GM12878 (cell line): ENCODE measurements around the gene REEP1. TPM values are rescaled to one million over a fixed set of nuclear protein-coding genes. Genes with fewer than 3 reads are reported as not detected.

Experiments
- ATAC-seq: fragments of 200-7000 bp; cut with Tn5 transposase; 3 replicates; pipeline ENCODE4 v1.9.1; 2020; ENCODE audit warnings: mild to moderate bottlenecking, moderate library complexity
- BruUV-seq: library from RNA; stranded (reverse); fragments of 400-500 nt; replicated peaks from 2 replicates; lab custom pipeline; 2021; lab: Mats Ljungman, UMichigan
- CTCF ChIA-PET: fragments of 300-600 bp; sonication (Branson Sonifier 250); formaldehyde crosslinking; extraction: SDS; loops from one replicate; lab custom pipeline; 2021; ENCODE audit warnings: inconsistent platforms; lab: Yijun Ruan, JAX
- POLR2A ChIA-PET: fragments of 350-600 bp; formaldehyde crosslinking; extraction: SDS; loops from one replicate; lab custom pipeline; 2021; ENCODE audit warnings: inconsistent platforms; lab: Charles Lee
- RAD21 ChIA-PET: fragments of 300-600 bp; sonication (Branson Sonifier 250); formaldehyde crosslinking; loops from one replicate; lab custom pipeline; 2023; ENCODE audit warnings: antibody characterized with exemption; ENCODE audit not compliant: unreplicated experiment; lab: Charles Lee
- SMC1A ChIA-PET: fragments of 300-600 bp; sonication (Branson Sonifier 250); formaldehyde crosslinking; loops from one replicate; lab custom pipeline; 2023; ENCODE audit not compliant: unreplicated experiment, uncharacterized antibody; lab: Charles Lee
- DNase-seq: peaks from one replicate; pipeline ENCODE4 v3.0.0-alpha.2; 2011; ENCODE audit warnings: low read depth, low spot score
- FAIRE-seq: peaks from 3 replicates; lab custom pipeline; 2011; peaks lifted over from hg19 to GRCh38; lab: Jason Lieb, UNC
- H2AFZ ChIP-seq: 2 replicates; pipeline ENCODE4 v1.6.0; 2011; ENCODE audit warnings: low read depth, low read length, control low read depth; ENCODE audit not compliant: control insufficient read depth
- H3K27ac ChIP-seq: 2 replicates; pipeline ENCODE4 v1.5.1; 2011; ENCODE audit warnings: control low read depth; ENCODE audit not compliant: control insufficient read depth, insufficient read depth
- H3K27me3 ChIP-seq, 2 experiments: replicated peaks in 1 of 2; 2 replicates each; pipeline versions ENCODE4 v1.6.0 to v1.6.1; 2011; ENCODE audit warnings: low read length in 1 of 2; ENCODE audit not compliant: control insufficient read depth in 2 of 2, insufficient read depth in 2 of 2
- H3K36me3 ChIP-seq, 2 experiments: 2 replicates each; pipeline ENCODE4 v1.5.1; 2011; ENCODE audit warnings: low read length in 1 of 2; ENCODE audit not compliant: control insufficient read depth in 2 of 2, insufficient read depth in 2 of 2
- H3K4me1 ChIP-seq: 2 replicates; pipeline ENCODE4 v1.6.1; 2011; ENCODE audit warnings: mild to moderate bottlenecking, low read length, moderate library complexity, mixed read lengths; ENCODE audit not compliant: control insufficient read depth, insufficient read depth
- H3K4me2 ChIP-seq: 2 replicates; pipeline ENCODE4 v1.6.0; 2011; ENCODE audit warnings: control low read depth; ENCODE audit not compliant: control insufficient read depth, insufficient read depth
- H3K4me3 ChIP-seq: fragments of 200-600 bp; sonication (generic); 2 replicates; pipeline ENCODE4 v1.5.1; 2016
- H3K79me2 ChIP-seq: 2 replicates; pipeline ENCODE4 v1.6.0; 2011; ENCODE audit warnings: low read length; ENCODE audit not compliant: control insufficient read depth, insufficient read depth
- H3K9ac ChIP-seq: 2 replicates; pipeline ENCODE4 v1.8.0; 2011; ENCODE audit warnings: low read length, control low read depth, mixed read lengths; ENCODE audit not compliant: control insufficient read depth, insufficient read depth
- H3K9me3 ChIP-seq: replicated peaks from 3 replicates; pipeline ENCODE4 v1.5.1; 2011; ENCODE audit warnings: mild to moderate bottlenecking, low read length; ENCODE audit not compliant: control insufficient read depth, insufficient read depth
- H4K20me1 ChIP-seq: 2 replicates; pipeline ENCODE4 v1.6.0; 2011; ENCODE audit not compliant: control insufficient read depth, insufficient read depth
- BMI1 ChIP-seq: fragments of 450-650 bp; IDR thresholded peaks from 2 replicates; pipeline ENCODE4 v1.6.1; 2016; ENCODE audit warnings: mild to moderate bottlenecking, moderate library complexity, borderline replicate concordance
- CBX5 ChIP-seq: sonication (generic); IDR thresholded peaks from 2 replicates; pipeline ENCODE4 v1.6.1; 2016; ENCODE audit warnings: low read depth, moderate library complexity, mild to moderate bottlenecking, inconsistent platforms
- GABPA ChIP-seq: IDR thresholded peaks from 2 replicates; pipeline ENCODE4 v1.6.1; 2014; ENCODE audit warnings: antibody characterized with exemption, low read depth, mild to moderate bottlenecking, inconsistent platforms
- IKZF1 ChIP-seq: fragments of 450-650 bp; conservative IDR thresholded peaks from 2 replicates; pipeline ENCODE4 v1.6.1; 2017; ENCODE audit warnings: antibody characterized with exemption, mild to moderate bottlenecking
- IRF3 ChIP-seq: fragments of 450-650 bp; IDR thresholded peaks from 2 replicates; pipeline ENCODE4 v1.6.1; 2014; ENCODE audit warnings: mild to moderate bottlenecking
- KAT2A ChIP-seq: conservative IDR thresholded peaks from 2 replicates; pipeline ENCODE4 v1.6.1; 2011; ENCODE audit warnings: low read depth, low read length; ENCODE audit not compliant: control insufficient read depth
- PAX5 ChIP-seq: IDR thresholded peaks from 2 replicates; pipeline ENCODE4 v1.6.1; 2011; ENCODE audit warnings: low read depth, low read length, borderline replicate concordance
- POLR2A ChIP-seq: IDR thresholded peaks from 2 replicates; pipeline ENCODE4 v1.6.1; 2011; ENCODE audit warnings: low read depth, mild to moderate bottlenecking, low read length
- POU2F2 ChIP-seq: IDR thresholded peaks from 3 replicates; pipeline ENCODE4 v1.6.1; 2011; ENCODE audit warnings: low read depth, mild to moderate bottlenecking, low read length, borderline replicate concordance
- RBBP5 ChIP-seq: fragments of 200-600 bp; sonication (generic); conservative IDR thresholded peaks from 2 replicates; pipeline ENCODE4 v1.6.1; 2016
- SMC3 ChIP-seq: IDR thresholded peaks from 2 replicates; pipeline ENCODE4 v1.6.1; 2011; ENCODE audit warnings: low read length, improper control_type of control experiment, borderline replicate concordance
- SREBF1 ChIP-seq: IDR thresholded peaks from 2 replicates; pipeline ENCODE4 v1.6.1; 2012; ENCODE audit warnings: mild to moderate bottlenecking, low read length
- SREBF2 ChIP-seq: IDR thresholded peaks from 2 replicates; pipeline ENCODE4 v1.6.1; 2012; ENCODE audit warnings: mild to moderate bottlenecking, low read length
- TAF1 ChIP-seq: IDR thresholded peaks from 2 replicates; pipeline ENCODE4 v1.6.1; 2011; ENCODE audit warnings: mild to moderate bottlenecking, low read depth, low read length, borderline replicate concordance
- ZBED1 ChIP-seq: IDR thresholded peaks from 2 replicates; pipeline ENCODE4 v1.6.1; 2016; ENCODE audit warnings: borderline replicate concordance
- ZSCAN29 ChIP-seq: fragments of 450-650 bp; IDR thresholded peaks from 2 replicates; pipeline ENCODE4 v1.6.1; 2017; ENCODE audit warnings: mild to moderate bottlenecking, moderate library complexity
- ZZZ3 ChIP-seq: IDR thresholded peaks from 2 replicates; pipeline ENCODE4 v1.6.1; 2011; ENCODE audit warnings: low read depth; ENCODE audit not compliant: control insufficient read depth, insufficient read length
- whole genome bisulfite sequencing: methylation state at CpG from one replicate; pipeline ENCODE4 v1.1.6; 2016; ENCODE audit warnings: low lambda C conversion rate; ENCODE audit not compliant: insufficient replicate concordance, insufficient coverage; ENCODE audit errors: missing lambda C conversion rate; 5-methylcytosine and 5-hydroxymethylcytosine counted together
- in situ Hi-C: fragments of 300-500 bp; cut with MboI; formaldehyde crosslinking; loops from 9 replicates; pipeline ENCODE4 v1.14.3; 2018; ENCODE audit warnings: mixed read lengths
- intact Hi-C: fragments of 100-400 bp; cut with micrococcal nuclease; formaldehyde crosslinking; loops from one replicate; pipeline ENCODE4 v1.14.2; 2022; ENCODE audit not compliant: unreplicated experiment
- polyA plus RNA-seq, 11 experiments: library from polyadenylated mRNA; depleted of rRNA in 4 of 11; unstranded in 6 of 11; stranded (reverse) in 5 of 11; fragments of >200 nt; fragmentation: Nextera tagmentation in 4 of 11; fragmentation: Illumina TruSeq in 1 of 11; extraction: Ambion mirVana in 4 of 11; extraction: Trizol in 1 of 11; gene quantifications; 1 replicate in 1 of 11; 2 replicates in 10 of 11; pipeline versions ENCODE4 v1.2.1 to v1.2.3, GENCODE V29; 2011 to 2016; ENCODE audit warnings: inconsistent platforms in 2 of 11, missing spikeins in 2 of 11, low read depth in 1 of 11
- total RNA-seq, 4 experiments: library from RNA; depleted of rRNA in 3 of 4; stranded (reverse); fragments of >200 nt in 3 of 4; fragmentation: Illumina TruSeq in 1 of 4; extraction: Trizol in 1 of 4; gene quantifications; 2 replicates each; pipeline versions ENCODE4 v1.2.1 to v1.2.3, GENCODE V29; 2013 to 2021

Gene REEP1
- total and polyA plus RNA-seq, 10 of the 15 experiments (the other 5 are each of a cell fraction or from before 2014, with no cell fraction given), result 0.02 to 0.30 (median 0.09) TPM; not detected in 1

- H3K9me3 ChIP-seq, result no peaks in the 10 kb centered on the region
- FAIRE-seq, result no peak
- no peaks in the 10 kb centered on the region for H3K79me2 ChIP-seq
- H3K4me3 ChIP-seq, result no peak overlapping the region
- ChIA-PET SMC1A (interaction anchor here (1.0 kb wide), 1 partner anchor 9 kb away, joined by 3 read pairs; no protein-coding TSS in a partner anchor), RAD21 (no interaction called here), POLR2A (interaction anchor here (0.6 kb wide), 1 partner anchor 1103 kb away, joined by 7 read pairs; no protein-coding TSS in a partner anchor), CTCF (interaction anchor here (0.8 to 1.3 kb wide), 5 partner anchors 10 to 387 kb away, joined by 3 to 5 read pairs (median 3); no protein-coding TSS in a partner anchor)
- H3K27ac ChIP-seq, result no peak overlapping the region
- no peaks in the 10 kb centered on the region for H3K27me3 ChIP-seq
- TF ChIP-seq SREBF1 (no peak), TAF1 (no peak), SREBF2 (no peak), IRF3 (no peak), PAX5 (no peak), CBX5 (no peak), ZZZ3 (no peak), SMC3 (no peak), GABPA (no peak), ZSCAN29 (no peak), KAT2A (no peak), BMI1 (no peak), POLR2A (no peak), POU2F2 (no peak), IKZF1 (no peak), ZBED1 (no peak), RBBP5 (no peak)
- no peak for DNase-seq
- no peaks in the 10 kb centered on the region for H4K20me1 ChIP-seq
- BruUV-seq, result no TSS peak
- in situ Hi-C loops, result no loop called here
- WGBS, result 100% methylated on average over 1 of the region's 1 CpG
- H3K4me1 ChIP-seq, result peaks cover 3% of the 10 kb centered on the region; the same call in 1 of the 2 replicates
- intact Hi-C loops, result no loop called here
- no peak overlapping the region for H3K4me2 ChIP-seq
- H3K36me3 ChIP-seq, result peaks cover 9 to 12% of the 10 kb centered on the region in 2 experiments
- no peak overlapping the region for H2AFZ ChIP-seq
- H3K9ac ChIP-seq, result no peak overlapping the region
- no peak for ATAC-seq
Measured at GRCh38 chr2:86213056-86213455, 124.4 kb downstream of the REEP1 start.
